ENCODE results near the gene BPIFB2. TPM values are rescaled to one million over a fixed set of nuclear protein-coding genes. Genes with fewer than 3 reads are reported as not detected.

The BPIFB2 gene
- total RNA-seq, 1 donor from 2014 or later, result not detected

DNA sequence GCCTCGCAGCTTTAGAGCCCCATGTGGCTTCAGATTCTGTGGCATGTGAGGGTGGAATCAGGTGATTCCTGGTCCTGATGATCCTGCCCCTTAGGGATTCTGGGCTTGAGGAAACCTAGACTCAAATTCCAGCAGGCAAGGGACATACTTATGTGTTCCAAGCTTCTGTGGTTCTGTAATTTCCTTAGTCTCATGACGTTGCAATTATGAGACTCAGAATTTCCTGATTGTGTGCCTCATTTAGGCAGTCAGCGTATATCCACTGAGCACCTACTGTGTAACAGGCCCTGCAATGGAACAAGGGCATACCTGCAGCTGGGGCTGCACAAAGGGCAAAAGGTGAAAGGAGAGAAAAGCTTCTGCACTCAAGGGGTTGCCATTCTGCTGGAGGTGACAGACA lies 60.3 kb downstream of the BPIFB2 start:
- no peak for DNase-seq (ENCODE audit: low spot score)

DNA sequence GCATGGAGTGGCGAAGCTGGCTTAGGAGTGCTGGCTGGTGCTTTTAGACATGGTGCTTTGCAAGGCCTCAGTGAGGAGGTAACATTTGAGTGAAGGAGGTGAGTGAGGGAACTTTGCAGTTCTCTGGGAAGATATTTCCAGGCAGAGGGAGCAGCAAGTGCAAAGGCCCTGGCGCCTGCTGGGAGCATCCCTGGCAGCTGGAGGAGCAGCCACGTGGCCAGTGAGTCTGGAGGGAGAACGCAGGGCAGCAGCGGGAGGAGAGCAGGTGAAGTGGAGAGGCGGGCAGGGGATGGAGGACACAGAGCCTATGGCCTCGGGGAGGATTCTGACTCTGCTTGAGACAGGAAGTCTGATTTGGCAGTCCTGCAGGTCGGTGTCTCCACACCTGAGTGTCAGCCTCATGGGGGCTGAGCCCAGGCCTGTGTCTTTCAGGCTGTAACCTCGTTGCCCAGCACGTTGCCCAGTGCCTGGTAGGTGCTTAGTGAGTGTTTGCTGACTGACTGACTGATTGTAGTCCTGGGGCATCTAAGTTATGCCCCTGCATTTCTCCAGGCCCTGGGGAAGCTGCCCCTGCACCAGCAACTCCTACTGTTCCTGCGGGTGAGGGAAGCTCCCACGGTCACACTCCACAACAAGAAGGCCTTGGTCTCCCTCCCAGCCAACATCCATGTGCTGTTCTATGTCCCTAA lies 60.9 kb downstream of the BPIFB2 start:
- DNase-seq (ENCODE audit: low spot score), result no peak

GRCh38 chr20:33069673-33070072 lies 62.2 kb downstream of the BPIFB2 start:
- DNase-seq (ENCODE audit: low spot score), result no peak

DNA sequence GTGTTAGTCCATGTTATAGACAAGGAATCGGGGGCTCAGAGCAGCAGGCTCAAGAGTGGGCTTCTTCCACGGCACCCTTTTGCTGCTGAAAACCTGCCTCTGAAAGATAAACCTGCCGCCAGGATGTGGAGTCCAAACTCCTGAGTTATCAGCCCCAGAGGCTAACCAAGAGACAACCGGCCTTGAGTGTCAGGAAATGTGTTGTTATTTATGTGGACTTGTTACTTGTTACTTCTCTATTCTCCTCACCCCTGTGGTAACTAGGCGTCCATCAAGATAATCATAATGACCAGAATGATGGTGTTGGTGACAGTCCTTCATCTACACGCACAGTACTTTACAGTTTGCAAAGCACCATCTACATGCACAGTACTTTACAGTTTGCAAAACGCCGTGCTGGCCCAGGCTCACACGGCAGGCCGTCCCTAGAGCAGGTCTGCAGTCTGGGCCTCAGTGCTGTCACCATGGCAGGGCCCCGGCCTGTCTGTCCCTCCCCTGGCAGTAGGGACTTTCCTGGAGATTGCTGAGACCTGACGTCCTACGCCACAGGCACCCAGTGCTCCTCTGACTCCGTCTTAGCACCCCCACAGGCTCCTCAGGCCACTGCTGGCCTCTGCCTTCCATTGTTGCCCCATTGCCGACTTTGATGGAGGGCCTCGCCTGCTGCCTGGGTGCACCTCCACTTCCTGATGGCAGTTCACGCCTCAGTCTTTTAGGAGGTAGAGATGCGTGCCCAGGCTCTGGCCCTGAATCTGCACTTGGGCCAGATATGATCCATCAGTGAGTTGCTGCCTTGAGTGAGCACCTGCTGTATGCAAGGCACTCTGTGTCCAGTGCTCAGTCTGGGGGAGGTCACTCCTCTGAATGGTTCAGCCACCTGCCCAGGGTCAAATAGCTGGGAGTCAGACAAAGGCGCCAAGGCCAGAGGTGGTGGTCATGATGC lies 62.9 kb downstream of the BPIFB2 start:
- no peak for DNase-seq (ENCODE audit: low spot score)

DNA sequence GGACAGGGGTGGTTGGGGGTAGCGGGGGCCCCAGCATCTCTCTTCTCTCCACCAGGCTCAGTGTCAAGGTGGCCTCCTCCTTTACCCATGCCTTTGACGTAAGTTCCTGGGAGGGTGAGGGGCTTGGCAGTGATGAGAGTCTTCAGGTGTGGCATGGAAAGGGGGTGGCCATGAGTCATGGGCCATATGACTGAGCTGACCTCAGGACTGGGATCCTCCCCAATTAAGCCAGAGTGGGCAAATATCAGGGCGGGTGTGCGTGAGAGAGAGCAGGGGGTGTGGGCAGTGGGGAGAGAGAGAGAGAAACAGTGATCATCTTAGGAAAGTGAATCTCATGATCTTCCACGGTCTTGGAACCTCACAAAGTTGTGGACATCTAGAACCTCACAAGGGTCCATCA lies 63.7 kb downstream of the BPIFB2 start:
- DNase-seq (ENCODE audit: low spot score), result no peak

DNA sequence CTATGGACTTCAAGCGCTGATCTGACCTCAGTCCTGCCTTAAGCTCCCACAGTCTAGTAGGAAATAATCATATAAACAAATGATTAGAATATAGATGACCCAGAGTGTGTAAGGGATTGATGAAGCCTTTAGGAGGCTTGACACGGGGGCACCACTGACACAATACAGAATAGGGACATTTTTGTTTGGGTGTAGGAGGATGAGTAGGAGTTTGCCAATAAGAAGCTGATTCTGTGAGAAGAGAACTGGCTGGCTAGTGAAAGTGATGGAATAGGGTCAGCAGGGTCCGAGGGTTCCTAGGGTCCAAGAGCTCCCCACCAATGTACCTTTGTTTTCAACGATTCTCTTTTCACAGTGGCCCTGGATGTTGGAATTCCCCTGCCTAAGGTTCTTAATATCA lies 64.9 kb downstream of the BPIFB2 start:
- DNase-seq (ENCODE audit: low spot score), result no peak

GRCh38 chr20:33072813-33073212 lies 65.3 kb downstream of the BPIFB2 start:
- DNase-seq (ENCODE audit: low spot score), result no peak

Other genes starting within 250 kb of the BPIFB2 start
- 3.4 TPM for gene DNMT3B, start 245.3 kb upstream of the BPIFB2 start, total RNA-seq
- 117 TPM for gene MAPRE1, start 187.8 kb upstream of the BPIFB2 start, total RNA-seq
- 1.0 TPM for gene EFCAB8, start 148.8 kb upstream of the BPIFB2 start, total RNA-seq
- gene SUN5, start 3.3 kb upstream of the BPIFB2 start, total RNA-seq, result not detected
- not detected for gene BPIFB6, start 23.9 kb downstream of the BPIFB2 start, total RNA-seq
- gene BPIFB3, start 46.2 kb downstream of the BPIFB2 start, total RNA-seq, result not detected
- gene BPIFB4, start 71.9 kb downstream of the BPIFB2 start, total RNA-seq, result not detected
- not detected for gene BPIFA2, start 160.5 kb downstream of the BPIFB2 start, total RNA-seq
- not detected for gene BPIFA3, start 209.6 kb downstream of the BPIFB2 start, total RNA-seq
- gene BPIFA1, start 228.3 kb downstream of the BPIFB2 start, total RNA-seq, result not detected